OCI-LY7 (cell line): ENCODE data around the gene TSPAN5. TPM values are rescaled to one million over a fixed set of nuclear protein-coding genes. Genes with fewer than 3 reads are reported as not detected.

Source experiments
- BruUV-seq: library from RNA; stranded (reverse); fragments of 400-500 nt; replicated peaks from 2 replicates; lab custom pipeline; 2021; lab: Mats Ljungman, UMichigan
- CTCF ChIA-PET: fragments of 300-600 bp; sonication (Branson Sonifier 250); formaldehyde crosslinking; loops from one replicate; lab custom pipeline; 2022; ENCODE audit warnings: antibody characterized with exemption; ENCODE audit not compliant: unreplicated experiment; lab: Charles Lee
- POLR2A ChIA-PET: fragments of 300-600 bp; sonication (Branson Sonifier 250); formaldehyde crosslinking; loops from one replicate; lab custom pipeline; 2022; ENCODE audit warnings: antibody characterized with exemption; lab: Charles Lee
- DNase-seq: peaks from one replicate; pipeline ENCODE4 v3.0.0-alpha.2; 2015; ENCODE audit warnings: low spot score
- H2AFZ ChIP-seq: fragments of 200-600 bp; sonication (generic), shearing (Covaris generic); 2 replicates; pipeline ENCODE4 v1.6.1; 2014; ENCODE audit warnings: mild to moderate bottlenecking, antibody characterized with exemption, low read length, moderate library complexity
- H3K27ac ChIP-seq: fragments of 200-600 bp; sonication (generic); 2 replicates; pipeline ENCODE4 v1.5.1; 2014; ENCODE audit warnings: mixed run types, low read depth, mild to moderate bottlenecking, moderate library complexity, low read length, inconsistent platforms; ENCODE audit not compliant: poor library complexity, severe bottlenecking
- H3K36me3 ChIP-seq: fragments of 200-600 bp; sonication (generic); 2 replicates; pipeline ENCODE4 v1.6.1; 2014; ENCODE audit warnings: mild to moderate bottlenecking, antibody characterized with exemption, low read length, moderate library complexity, mixed read lengths; ENCODE audit not compliant: insufficient read depth
- H3K4me1 ChIP-seq: fragments of 200-600 bp; sonication (generic); 2 replicates; pipeline ENCODE4 v1.5.1; 2014; ENCODE audit warnings: mild to moderate bottlenecking, low read length; ENCODE audit not compliant: insufficient read depth, poor library complexity, severe bottlenecking
- H3K4me2 ChIP-seq: fragments of 200-600 bp; sonication (generic); 2 replicates; pipeline ENCODE4 v1.6.1; 2014; ENCODE audit warnings: mild to moderate bottlenecking, low read length
- H3K4me3 ChIP-seq: fragments of 200-600 bp; sonication (generic); 2 replicates; pipeline ENCODE4 v1.5.1; 2014; ENCODE audit warnings: mild to moderate bottlenecking, low read depth, low read length; ENCODE audit not compliant: poor library complexity, severe bottlenecking
- H3K79me2 ChIP-seq: fragments of 200-600 bp; sonication (generic); 2 replicates; pipeline ENCODE4 v1.6.1; 2016; ENCODE audit warnings: low read depth, mild to moderate bottlenecking, low read length, moderate library complexity, mixed read lengths; ENCODE audit not compliant: insufficient read depth
- H3K9me2 ChIP-seq: fragments of 200-600 bp; sonication (generic); 2 replicates; pipeline ENCODE4 v1.6.1; 2016; ENCODE audit warnings: mild to moderate bottlenecking, low read length, mixed read lengths; ENCODE audit not compliant: insufficient read depth
- H3K9me3 ChIP-seq: fragments of 200-600 bp; sonication (generic); 2 replicates; pipeline ENCODE4 v1.6.1; 2014; ENCODE audit warnings: mild to moderate bottlenecking, mixed run types, low read length, mixed read lengths
- H4K20me1 ChIP-seq: fragments of 200-600 bp; sonication (generic); 2 replicates; pipeline ENCODE4 v1.6.1; 2014; ENCODE audit warnings: mild to moderate bottlenecking, antibody characterized with exemption, low read length, moderate library complexity, mixed read lengths; ENCODE audit not compliant: insufficient read depth
- EZH2phosphoT487 ChIP-seq: fragments of 200-600 bp; sonication (generic); IDR thresholded peaks from 2 replicates; pipeline ENCODE4 v1.6.1; 2018; ENCODE audit warnings: low read depth, borderline replicate concordance, mild to moderate bottlenecking, mixed run types, antibody characterized with exemption, low read length, moderate library complexity, mixed read lengths
- intact Hi-C: fragments of 100-400 bp; cut with micrococcal nuclease; formaldehyde crosslinking; loops from one replicate; pipeline ENCODE4 v1.10.0; 2022; ENCODE audit not compliant: unreplicated experiment
- total RNA-seq, 2 experiments: library from RNA; depleted of rRNA in 1 of 2; stranded (reverse); fragments of >200 nt in 1 of 2; shearing (Covaris generic) in 1 of 2; gene quantifications; 2 replicates each; pipeline ENCODE4 v1.2.3, GENCODE V29; 2014 to 2022
- TF ChIP-seq, protein P1 (sequence below): fragments of 200-600 bp; sonication (generic); conservative IDR thresholded peaks from 2 replicates; pipeline ENCODE4 v1.5.1; 2014; ENCODE audit warnings: mild to moderate bottlenecking, antibody characterized with exemption, low read length, moderate library complexity, mixed read lengths

Gene TSPAN5
- total RNA-seq, 2 experiments from 2014 or later, result not detected

DNA sequence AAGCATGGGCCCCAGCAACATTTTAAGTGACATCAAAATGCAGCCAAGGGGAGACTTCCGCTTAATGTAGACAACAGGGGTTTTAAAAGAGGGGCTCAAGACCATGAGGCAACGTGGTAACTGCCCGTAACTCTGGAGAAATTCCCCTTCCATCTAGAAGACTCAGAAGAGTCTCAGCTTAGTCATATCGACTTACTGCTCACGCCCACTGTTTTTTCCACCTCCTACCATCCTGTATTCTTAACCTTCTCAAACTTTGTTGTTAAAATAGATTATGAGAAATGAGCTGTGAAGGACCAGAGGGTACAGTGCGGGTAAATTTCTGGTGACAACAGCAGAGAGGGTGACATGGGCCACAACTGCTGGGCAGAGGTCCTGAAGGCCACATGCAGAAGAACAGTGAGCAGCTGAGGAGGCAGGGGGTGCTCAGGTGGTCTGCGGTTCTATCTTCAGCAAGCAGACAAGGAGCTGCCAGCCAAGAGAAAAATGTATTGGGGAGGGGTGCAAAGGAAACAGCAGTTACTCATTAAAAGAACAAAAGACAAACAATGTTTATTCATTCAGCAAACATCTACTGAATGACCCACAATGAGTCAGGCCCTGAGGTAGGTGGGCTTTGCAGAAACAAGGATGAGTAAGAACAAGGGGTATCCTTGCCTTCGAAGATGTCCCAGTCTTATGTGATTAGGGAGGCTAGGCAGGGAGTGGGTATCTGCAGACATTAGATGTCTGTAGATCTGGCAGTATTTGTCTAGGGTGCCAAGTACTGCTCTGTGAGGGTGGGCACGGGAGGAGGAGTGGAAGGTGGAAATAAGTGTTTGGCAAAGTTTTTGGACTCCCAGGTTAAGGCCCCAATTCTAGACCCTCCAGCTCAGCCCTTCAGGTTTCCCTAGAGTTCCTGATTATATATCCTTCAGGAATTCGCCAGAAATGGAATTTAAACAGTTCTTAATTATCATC lies 175.3 kb downstream of the TSPAN5 start:
- DNase-seq, result no peak

DNA sequence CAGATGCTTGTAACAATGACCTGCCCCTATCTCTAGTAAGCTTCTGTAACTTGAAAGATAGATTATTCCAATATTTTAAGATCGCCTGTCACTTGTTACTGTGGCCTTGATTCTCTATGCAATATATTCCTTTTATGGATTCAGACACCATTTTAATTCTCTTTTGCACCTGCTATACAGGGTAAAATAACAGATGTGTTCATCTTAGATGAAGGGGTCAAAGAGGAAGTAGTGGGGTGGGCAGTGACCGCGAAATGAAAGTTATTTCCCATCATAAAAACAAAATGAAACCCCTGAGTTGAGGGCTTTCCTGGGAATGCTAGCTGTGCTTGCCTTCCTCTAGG lies 175.9 kb downstream of the TSPAN5 start:
- BruUV-seq, result no TSS peak
- H3K9me3 ChIP-seq, result no peaks in the 10 kb centered on the region
- H3K4me2 ChIP-seq, result no peak overlapping the region
- H2AFZ ChIP-seq, result no peak overlapping the region
- intact Hi-C loops, result no loop called here
- no peaks in the 10 kb centered on the region for H3K79me2 ChIP-seq
- ChIA-PET POLR2A (interaction anchor here (0.9 kb wide), 1 partner anchor 29 kb away, joined by 3 read pairs; no protein-coding TSS in a partner anchor), CTCF (interaction anchor here (1.2 kb wide), 1 partner anchor 13 kb away, joined by 5 read pairs; no protein-coding TSS in a partner anchor)
- H3K4me1 ChIP-seq, result no peaks in the 10 kb centered on the region
- no peak for DNase-seq
- H3K9me2 ChIP-seq, result no peaks in the 10 kb centered on the region
- H3K36me3 ChIP-seq, result no peaks in the 10 kb centered on the region
- no peak for TF ChIP-seq EZH2phosphoT487
- TF ChIP-seq, protein P1, sequence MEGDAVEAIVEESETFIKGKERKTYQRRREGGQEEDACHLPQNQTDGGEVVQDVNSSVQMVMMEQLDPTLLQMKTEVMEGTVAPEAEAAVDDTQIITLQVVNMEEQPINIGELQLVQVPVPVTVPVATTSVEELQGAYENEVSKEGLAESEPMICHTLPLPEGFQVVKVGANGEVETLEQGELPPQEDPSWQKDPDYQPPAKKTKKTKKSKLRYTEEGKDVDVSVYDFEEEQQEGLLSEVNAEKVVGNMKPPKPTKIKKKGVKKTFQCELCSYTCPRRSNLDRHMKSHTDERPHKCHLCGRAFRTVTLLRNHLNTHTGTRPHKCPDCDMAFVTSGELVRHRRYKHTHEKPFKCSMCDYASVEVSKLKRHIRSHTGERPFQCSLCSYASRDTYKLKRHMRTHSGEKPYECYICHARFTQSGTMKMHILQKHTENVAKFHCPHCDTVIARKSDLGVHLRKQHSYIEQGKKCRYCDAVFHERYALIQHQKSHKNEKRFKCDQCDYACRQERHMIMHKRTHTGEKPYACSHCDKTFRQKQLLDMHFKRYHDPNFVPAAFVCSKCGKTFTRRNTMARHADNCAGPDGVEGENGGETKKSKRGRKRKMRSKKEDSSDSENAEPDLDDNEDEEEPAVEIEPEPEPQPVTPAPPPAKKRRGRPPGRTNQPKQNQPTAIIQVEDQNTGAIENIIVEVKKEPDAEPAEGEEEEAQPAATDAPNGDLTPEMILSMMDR, result no peak
- H3K4me3 ChIP-seq, result no peak overlapping the region
- H3K27ac ChIP-seq, result no peak overlapping the region
- H4K20me1 ChIP-seq, result no peaks in the 10 kb centered on the region

More for the DNA sequence above, 175.3 kb downstream of the TSPAN5 start:
- Histone ChIP-seq H3K4me1 (no peaks in the 10 kb centered on the region), H3K27ac (no peak overlapping the region), H2AFZ (no peak overlapping the region), H4K20me1 (no peaks in the 10 kb centered on the region), H3K36me3 (no peaks in the 10 kb centered on the region), H3K79me2 (no peaks in the 10 kb centered on the region), H3K9me2 (no peaks in the 10 kb centered on the region), H3K4me2 (no peak overlapping the region), H3K9me3 (no peaks in the 10 kb centered on the region), H3K4me3 (no peak overlapping the region)
- no peak for TF ChIP-seq EZH2phosphoT487
- TF ChIP-seq, protein P1, result no peak
- intact Hi-C loops, result no loop called here
- ChIA-PET POLR2A (interaction anchor here (1.5 kb wide), 1 partner anchor 25 kb away, joined by 3 read pairs; no protein-coding TSS in a partner anchor), CTCF (no interaction called here)
- BruUV-seq, result no TSS peak
